Epithelial cell of esophagus (primary cell): ENCODE measurements around the gene SLC15A2.
"Not testable (repeated sequence)": the region's sequence is repeated elsewhere in the genome, so short reads cannot be mapped to it uniquely, and the experiment has no call there.

Experiments
- DNase-seq: peaks from one replicate; pipeline ENCODE4 v3.0.0; 2010; ENCODE audit warnings: low read depth
- H3K4me3 ChIP-seq: 2 replicates; pipeline ENCODE4 v1.5.1; 2011; ENCODE audit warnings: mild to moderate bottlenecking, low read length, control low read depth
- TF ChIP-seq, protein P1 (sequence below): IDR thresholded peaks from 2 replicates; pipeline ENCODE4 v1.5.1; 2011; ENCODE audit warnings: low read depth, mild to moderate bottlenecking, low read length, control low read depth, inconsistent platforms; ENCODE audit not compliant: insufficient read depth; ENCODE audit errors: missing control alignments

Gene SLC15A2, protein sequence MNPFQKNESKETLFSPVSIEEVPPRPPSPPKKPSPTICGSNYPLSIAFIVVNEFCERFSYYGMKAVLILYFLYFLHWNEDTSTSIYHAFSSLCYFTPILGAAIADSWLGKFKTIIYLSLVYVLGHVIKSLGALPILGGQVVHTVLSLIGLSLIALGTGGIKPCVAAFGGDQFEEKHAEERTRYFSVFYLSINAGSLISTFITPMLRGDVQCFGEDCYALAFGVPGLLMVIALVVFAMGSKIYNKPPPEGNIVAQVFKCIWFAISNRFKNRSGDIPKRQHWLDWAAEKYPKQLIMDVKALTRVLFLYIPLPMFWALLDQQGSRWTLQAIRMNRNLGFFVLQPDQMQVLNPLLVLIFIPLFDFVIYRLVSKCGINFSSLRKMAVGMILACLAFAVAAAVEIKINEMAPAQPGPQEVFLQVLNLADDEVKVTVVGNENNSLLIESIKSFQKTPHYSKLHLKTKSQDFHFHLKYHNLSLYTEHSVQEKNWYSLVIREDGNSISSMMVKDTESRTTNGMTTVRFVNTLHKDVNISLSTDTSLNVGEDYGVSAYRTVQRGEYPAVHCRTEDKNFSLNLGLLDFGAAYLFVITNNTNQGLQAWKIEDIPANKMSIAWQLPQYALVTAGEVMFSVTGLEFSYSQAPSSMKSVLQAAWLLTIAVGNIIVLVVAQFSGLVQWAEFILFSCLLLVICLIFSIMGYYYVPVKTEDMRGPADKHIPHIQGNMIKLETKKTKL

DNA sequence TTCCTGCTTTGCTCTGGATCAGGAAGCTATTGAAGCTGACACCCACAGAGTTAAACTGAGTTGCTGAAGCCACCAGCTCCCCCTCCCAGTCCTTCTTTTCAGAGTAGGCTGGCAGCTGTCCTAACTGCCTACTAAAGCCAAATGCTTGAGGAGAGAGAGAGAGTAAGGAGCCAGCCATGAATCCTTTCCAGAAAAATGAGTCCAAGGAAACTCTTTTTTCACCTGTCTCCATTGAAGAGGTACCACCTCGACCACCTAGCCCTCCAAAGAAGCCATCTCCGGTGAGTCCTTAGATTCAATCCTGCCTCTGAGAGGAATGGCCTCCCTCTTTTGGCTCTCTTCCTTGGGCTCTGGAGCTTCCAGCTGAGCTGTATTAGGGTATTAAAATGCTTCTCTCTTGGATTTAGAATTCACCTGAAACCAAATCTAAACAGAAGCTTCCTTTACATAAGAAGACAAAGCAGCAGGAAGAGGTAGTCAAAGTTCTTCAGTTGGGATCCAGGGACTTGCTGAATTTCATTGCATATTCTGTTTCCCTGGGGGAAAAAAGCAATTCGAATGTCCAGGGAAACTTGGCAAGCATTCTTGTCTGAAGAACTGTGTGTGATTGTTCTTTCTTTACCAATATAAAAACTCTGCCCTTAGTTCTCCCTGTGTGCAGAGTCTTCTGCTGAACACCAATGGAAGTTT is at the start of gene SLC15A2:
TSS of gene SLC15A2 (plus strand) at position 101 of the 690 bp plus-strand sequence. CDS start at position 177, 76 bp downstream.
- TF ChIP-seq, protein P1, sequence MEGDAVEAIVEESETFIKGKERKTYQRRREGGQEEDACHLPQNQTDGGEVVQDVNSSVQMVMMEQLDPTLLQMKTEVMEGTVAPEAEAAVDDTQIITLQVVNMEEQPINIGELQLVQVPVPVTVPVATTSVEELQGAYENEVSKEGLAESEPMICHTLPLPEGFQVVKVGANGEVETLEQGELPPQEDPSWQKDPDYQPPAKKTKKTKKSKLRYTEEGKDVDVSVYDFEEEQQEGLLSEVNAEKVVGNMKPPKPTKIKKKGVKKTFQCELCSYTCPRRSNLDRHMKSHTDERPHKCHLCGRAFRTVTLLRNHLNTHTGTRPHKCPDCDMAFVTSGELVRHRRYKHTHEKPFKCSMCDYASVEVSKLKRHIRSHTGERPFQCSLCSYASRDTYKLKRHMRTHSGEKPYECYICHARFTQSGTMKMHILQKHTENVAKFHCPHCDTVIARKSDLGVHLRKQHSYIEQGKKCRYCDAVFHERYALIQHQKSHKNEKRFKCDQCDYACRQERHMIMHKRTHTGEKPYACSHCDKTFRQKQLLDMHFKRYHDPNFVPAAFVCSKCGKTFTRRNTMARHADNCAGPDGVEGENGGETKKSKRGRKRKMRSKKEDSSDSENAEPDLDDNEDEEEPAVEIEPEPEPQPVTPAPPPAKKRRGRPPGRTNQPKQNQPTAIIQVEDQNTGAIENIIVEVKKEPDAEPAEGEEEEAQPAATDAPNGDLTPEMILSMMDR, result no peak
- no peak for DNase-seq
- no peak within 1 kb of the TSS for H3K4me3 ChIP-seq

DNA sequence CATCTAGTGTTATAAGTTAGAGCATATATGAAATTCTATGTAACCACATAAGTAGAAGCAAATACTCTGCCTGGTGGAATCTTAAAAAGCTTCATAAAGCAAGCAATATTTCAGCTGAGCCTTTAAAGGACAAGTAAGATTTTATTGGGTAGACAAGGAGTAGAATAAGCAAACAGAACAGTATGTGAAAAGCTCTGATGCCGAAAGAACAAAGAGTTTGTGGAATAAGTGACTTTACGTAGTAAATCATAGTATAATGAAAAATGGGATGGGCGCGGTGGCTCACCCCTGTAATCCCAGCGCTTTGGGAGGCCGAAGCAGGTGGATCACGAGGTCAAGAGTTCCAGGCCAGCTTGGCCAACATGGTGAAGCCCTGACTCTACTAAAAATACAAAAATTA is 49.3 kb upstream of the SLC15A2 start:
- no peak for DNase-seq
- TF ChIP-seq, protein P1, result no peak

DNA sequence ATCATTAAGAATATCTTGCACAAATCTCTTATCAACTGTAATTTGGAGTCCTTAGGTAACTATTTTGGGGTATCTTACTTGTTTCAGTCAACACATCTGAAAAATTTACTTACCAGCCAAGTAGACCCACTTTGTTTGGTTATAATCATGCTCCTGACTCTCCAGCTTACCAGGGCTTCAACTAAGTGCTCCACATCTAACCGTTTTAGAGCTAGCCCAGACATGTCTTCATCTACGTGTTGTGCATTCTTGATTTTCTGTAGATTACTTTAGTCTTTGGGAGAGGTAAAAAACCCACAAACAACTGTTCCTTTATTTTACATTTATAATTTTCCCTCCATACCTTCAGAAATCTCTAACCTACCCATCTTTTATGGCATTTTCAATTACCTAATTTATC is 41.9 kb upstream of the SLC15A2 start:
- TF ChIP-seq, protein P1, result no peak
- no peak overlapping the region for H3K4me3 ChIP-seq
- peak; percentile 64 for DNase-seq

More for the DNA sequence above, 49.3 kb upstream of the SLC15A2 start:
- no peak overlapping the region for H3K4me3 ChIP-seq

DNA sequence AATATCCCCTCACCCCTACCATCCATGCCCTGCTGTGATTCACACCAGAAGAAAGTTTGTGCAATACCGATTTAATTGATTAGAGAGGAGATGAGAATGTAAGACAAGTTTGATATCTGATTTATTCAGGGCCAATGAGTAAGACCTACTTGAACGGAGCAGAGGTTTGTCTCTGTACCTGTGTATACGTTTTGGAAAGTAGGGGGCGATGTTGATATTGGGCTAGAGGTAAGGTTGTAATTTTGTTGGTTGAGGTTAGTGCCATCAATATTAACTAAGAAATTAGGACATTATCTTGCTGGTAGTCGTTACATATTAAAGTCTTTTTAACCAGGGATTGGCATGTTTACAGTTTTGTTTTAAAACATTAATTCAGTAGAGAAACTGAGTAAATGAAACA is 38.6 kb upstream of the SLC15A2 start:
- peak; percentile 72 for DNase-seq
- TF ChIP-seq, protein P1, result peak; percentile 64
- no peak overlapping the region for H3K4me3 ChIP-seq

DNA sequence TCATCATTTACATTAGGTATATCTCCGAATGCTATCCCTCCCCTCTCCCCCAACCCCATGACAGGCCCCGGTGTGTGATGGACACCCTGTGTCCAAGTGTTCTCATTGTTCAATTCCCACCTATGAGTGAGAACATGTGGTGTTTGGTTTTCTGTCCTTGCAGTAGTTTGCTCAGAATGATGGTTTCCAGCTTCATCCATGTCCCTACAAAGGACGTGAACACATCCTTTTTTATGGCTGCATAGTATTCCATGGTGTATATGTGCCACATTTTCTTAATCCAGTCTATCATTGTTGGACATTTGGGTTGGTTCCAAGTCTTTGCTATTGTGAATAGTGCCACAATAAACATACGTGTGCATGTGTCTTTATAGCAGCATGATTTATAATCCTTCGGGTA is 36.4 kb upstream of the SLC15A2 start:
- not testable (repeated sequence) for DNase-seq, H3K4me3 ChIP-seq

DNA sequence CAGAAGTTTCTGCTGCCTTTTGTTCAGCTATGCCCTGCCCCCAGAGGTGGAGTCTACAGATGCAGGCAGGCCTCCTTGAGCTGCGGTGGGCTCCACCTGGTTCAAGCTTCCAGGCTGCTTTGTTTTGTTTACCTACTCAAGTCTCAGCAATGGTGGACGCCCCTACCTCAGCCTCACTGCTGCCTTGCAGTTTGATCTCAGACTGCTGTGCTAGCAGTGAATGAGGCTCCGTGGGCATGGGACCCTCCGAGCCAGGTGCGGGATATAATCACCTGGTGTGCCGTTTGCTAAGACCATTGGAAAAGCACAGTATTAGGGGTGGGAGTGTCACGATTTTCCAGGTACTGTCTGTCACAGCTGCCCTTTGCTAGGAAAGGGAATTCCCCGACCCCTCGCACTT is 31.0 kb upstream of the SLC15A2 start:
- DNase-seq, result not testable (repeated sequence)

DNA sequence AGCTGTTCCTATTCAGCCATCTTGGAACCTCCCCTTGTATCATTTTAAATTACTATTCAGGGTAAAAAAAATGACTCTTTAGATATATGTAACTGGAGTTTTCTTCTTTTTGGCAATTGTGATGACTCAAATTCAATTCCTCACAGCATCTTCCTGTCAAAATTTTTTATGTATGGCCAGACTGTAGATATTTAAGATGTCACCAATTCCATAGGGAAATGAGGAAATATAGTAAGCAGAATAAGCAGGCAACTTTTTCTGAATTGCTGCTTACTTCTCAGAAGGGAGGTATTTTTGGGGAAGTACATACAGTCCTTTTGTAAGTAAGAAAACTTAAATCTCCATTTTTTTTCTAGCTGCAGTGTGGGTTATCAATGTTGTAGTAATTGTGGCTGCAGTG is 30.4 kb upstream of the SLC15A2 start:
- no peak for DNase-seq
- TF ChIP-seq, protein P1, result no peak
- H3K4me3 ChIP-seq, result no peak overlapping the region

More for the DNA sequence above, 31.0 kb upstream of the SLC15A2 start:
- H3K4me3 ChIP-seq, result not testable (repeated sequence)
